K562 (cell line): ENCODE data around the gene UBAP2. TPM values are rescaled to one million over a fixed set of nuclear protein-coding genes. Genes with fewer than 3 reads are reported as not detected.

Experiments
- ATAC-seq: fragments of 200-7000 bp; cut with Tn5 transposase; 3 replicates; pipeline ENCODE4 v1.9.1; 2020; ENCODE audit warnings: moderate library complexity
- BruUV-seq: library from RNA; stranded (reverse); fragments of 400-500 nt; replicated peaks from 2 replicates; lab custom pipeline; 2021; lab: Mats Ljungman, UMichigan
- CTCF ChIA-PET: fragments of 300-600 bp; formaldehyde crosslinking; extraction: SDS; loops from one replicate; lab custom pipeline; 2021; ENCODE audit warnings: low intra/inter-chr PET ratio; lab: Yijun Ruan, JAX
- POLR2A ChIA-PET: fragments of 300-600, 350-650 bp; sonication (Branson Sonifier 250); formaldehyde crosslinking; extraction: SDS; loops from one replicate; lab custom pipeline; 2021; ENCODE audit warnings: antibody characterized with exemption, inconsistent platforms; lab: Yijun Ruan, JAX
- DNase-seq, 4 experiments: peaks; one replicate each; pipeline versions ENCODE4 v3.0.0 to v3.0.0-alpha.2; 2011 to 2018; ENCODE audit warnings: low spot score in 3 of 4, mixed read lengths in 3 of 4; ENCODE audit errors: extremely low read depth in 1 of 4
- FAIRE-seq: peaks from 2 replicates; lab custom pipeline; 2011; peaks lifted over from hg19 to GRCh38; lab: Jason Lieb, UNC
- H2AFZ ChIP-seq: 2 replicates; pipeline ENCODE4 v1.6.0; 2011; ENCODE audit warnings: low read depth, low read length, control low read depth, inconsistent platforms
- H3K27ac ChIP-seq: fragments of 200-600 bp; 3 replicates; pipeline ENCODE4 v1.8.0; 2011; ENCODE audit warnings: low read depth, mild to moderate bottlenecking, control low read depth, inconsistent platforms, low read length, moderate library complexity, mixed read lengths; ENCODE audit errors: extremely low read depth
- H3K27me3 ChIP-seq, 2 experiments: fragments of 300-600 bp in 1 of 2; 2 replicates in 1 of 2; 3 replicates in 1 of 2; pipeline versions ENCODE4 v1.6.0 to v1.8.0; 2011; ENCODE audit warnings: inconsistent platforms in 2 of 2, low read length in 2 of 2, mild to moderate bottlenecking in 1 of 2, mixed read lengths in 1 of 2, moderate library complexity in 1 of 2; ENCODE audit not compliant: control insufficient read depth in 2 of 2, insufficient read depth in 2 of 2
- H3K36me3 ChIP-seq: fragments of 300-600 bp; 3 replicates; pipeline ENCODE4 v1.8.0; 2011; ENCODE audit warnings: mild to moderate bottlenecking, low read length, inconsistent platforms; ENCODE audit not compliant: control insufficient read depth, insufficient read depth
- H3K4me1 ChIP-seq, 2 experiments: fragments of 200-600 bp in 1 of 2; replicated peaks in 1 of 2; 2 replicates in 1 of 2; 3 replicates in 1 of 2; pipeline versions ENCODE4 v1.5.1 to v1.8.0; 2011; ENCODE audit warnings: inconsistent platforms in 2 of 2, low read length in 2 of 2, mild to moderate bottlenecking in 1 of 2, mixed read lengths in 1 of 2, moderate library complexity in 1 of 2; ENCODE audit not compliant: control insufficient read depth in 2 of 2, insufficient read depth in 2 of 2
- H3K4me2 ChIP-seq: 2 replicates; pipeline ENCODE4 v1.6.1; 2011; ENCODE audit warnings: low read length, control low read depth, inconsistent platforms, mixed read lengths; ENCODE audit not compliant: insufficient read depth
- H3K4me3 ChIP-seq: fragments of 200-600 bp; sonication (generic), shearing (Covaris generic); 2 replicates; pipeline ENCODE4 v1.5.1; 2016; ENCODE audit warnings: control low read depth, inconsistent platforms
- H3K79me2 ChIP-seq: fragments of 200-600 bp; 3 replicates; pipeline ENCODE4 v1.8.0; 2011; ENCODE audit warnings: low read length, inconsistent platforms; ENCODE audit not compliant: control insufficient read depth, insufficient read depth
- H3K9ac ChIP-seq, 2 experiments: 2 replicates each; pipeline versions ENCODE4 v1.6.0 to v1.6.1; 2011; ENCODE audit warnings: low read depth in 2 of 2, low read length in 2 of 2, control low read depth in 1 of 2, inconsistent platforms in 1 of 2, mild to moderate bottlenecking in 1 of 2, mixed read lengths in 1 of 2; ENCODE audit not compliant: insufficient read depth in 1 of 2
- H3K9me1 ChIP-seq: one replicate; pipeline ENCODE4 v1.6.0; 2011; ENCODE audit warnings: inconsistent platforms, mild to moderate bottlenecking, low read length, moderate library complexity; ENCODE audit not compliant: control insufficient read depth, insufficient read depth
- H3K9me3 ChIP-seq: replicated peaks from 2 replicates; pipeline ENCODE4 v1.5.1; 2011; ENCODE audit warnings: low read depth, low read length, inconsistent platforms; ENCODE audit not compliant: control insufficient read depth, insufficient read depth
- H4K20me1 ChIP-seq: replicated peaks from 2 replicates; pipeline ENCODE4 v1.6.1; 2011; ENCODE audit warnings: low read length, inconsistent platforms, mixed read lengths; ENCODE audit not compliant: control insufficient read depth, insufficient read depth
- ATF3 ChIP-seq, 2 experiments: fragments of 450-650 bp in 1 of 2; sonication (generic) in 1 of 2; formaldehyde crosslinking in 1 of 2; IDR thresholded peaks in 1 of 2; conservative IDR thresholded peaks in 1 of 2; 2 replicates each; pipeline versions ENCODE4 v1.6.1 to v1.8.1; 2016 to 2023; ENCODE audit warnings: mild to moderate bottlenecking in 2 of 2, moderate library complexity in 2 of 2, inconsistent platforms in 1 of 2, missing genetic modification reagents in 1 of 2
- FOXJ3 ChIP-seq: sonication (generic); formaldehyde crosslinking; IDR thresholded peaks from 2 replicates; pipeline ENCODE4 v1.4.0; 2020; ENCODE audit warnings: mild to moderate bottlenecking, missing genetic modification reagents
- GABPB1 ChIP-seq: sonication (generic); formaldehyde crosslinking; IDR thresholded peaks from 2 replicates; pipeline ENCODE4 v1.8.0; 2022; ENCODE audit warnings: mild to moderate bottlenecking, missing genetic modification reagents
- KAT2B ChIP-seq: IDR thresholded peaks from one replicate; pipeline ENCODE4 v1.6.1; 2012; ENCODE audit warnings: low read depth, mild to moderate bottlenecking, control low read depth, inconsistent platforms, low read length, moderate library complexity
- MAX ChIP-seq: sonication (generic); formaldehyde crosslinking; IDR thresholded peaks from 2 replicates; pipeline ENCODE4 v1.9.0; 2022; ENCODE audit warnings: mild to moderate bottlenecking, missing genetic modification reagents
- TCF7 ChIP-seq: sonication (generic); IDR thresholded peaks from 2 replicates; pipeline ENCODE4 v1.6.1; 2016; ENCODE audit warnings: antibody characterized with exemption, borderline replicate concordance
- ZNF253 ChIP-seq: fragments of 250-450 bp; sonication (Bioruptor Pico); conservative IDR thresholded peaks from 2 replicates; pipeline ENCODE4 v1.6.1; 2021; ENCODE audit warnings: mild to moderate bottlenecking
- ZNF707 ChIP-seq: fragments of 250-450 bp; sonication (Bioruptor Pico); conservative IDR thresholded peaks from 2 replicates; pipeline ENCODE4 v1.8.0; 2022; ENCODE audit warnings: inconsistent platforms, mild to moderate bottlenecking, moderate library complexity
- in situ Hi-C: fragments of 300-500 bp; cut with MboI; formaldehyde crosslinking; loops from 4 replicates; pipeline ENCODE4 v1.15.0; 2018; ENCODE audit warnings: inconsistent platforms, mixed read lengths
- intact Hi-C: fragments of 100-400 bp; cut with micrococcal nuclease; formaldehyde crosslinking; loops from 2 replicates; pipeline ENCODE4 v1.14.2; 2022
- polyA plus RNA-seq, 8 experiments: library from polyadenylated mRNA; depleted of rRNA in 4 of 8; stranded (reverse) in 5 of 8; unstranded in 3 of 8; fragments of >200 nt; fragmentation: Nextera tagmentation in 2 of 8; fragmentation: Illumina TruSeq in 1 of 8; extraction: Ambion mirVana in 2 of 8; extraction: Trizol in 1 of 8; gene quantifications; 2 replicates each; pipeline versions ENCODE4 v1.2.1 to v1.2.3, GENCODE V29; 2011 to 2014; ENCODE audit warnings: inconsistent platforms in 1 of 8, missing spikeins in 1 of 8
- total RNA-seq, 7 experiments: library from RNA; depleted of rRNA in 6 of 7; stranded (reverse); fragments of >200 nt in 6 of 7; fragmentation: Illumina TruSeq in 2 of 7; extraction: Trizol in 2 of 7; gene quantifications; 2 replicates each; pipeline versions ENCODE4 v1.2.1 to v1.2.3, GENCODE V29; 2011 to 2021; ENCODE audit warnings: low replicate concordance in 1 of 7

UBAP2 gene
- total and polyA plus RNA-seq, 9 of the 15 experiments (the other 6 are each of a cell fraction or from before 2014, with no cell fraction given), result 8.7 to 47.9 (median 18.7) TPM

GRCh38 chr9:34086864-34087263 is 38.2 kb upstream of the UBAP2 start:
- Histone ChIP-seq H3K9me1 (peaks cover 3% of the 10 kb centered on the region), H3K9me3 (no peaks in the 10 kb centered on the region), H3K4me3 (no peak overlapping the region), H3K36me3 (peaks cover 54% of the 10 kb centered on the region; the same call in 2 of the 3 replicates), H3K4me1 (no peaks in the 10 kb centered on the region), H3K79me2 (no peaks in the 10 kb centered on the region), H2AFZ (no peak overlapping the region), H3K4me2 (no peak overlapping the region), H3K27me3 (no peaks in the 10 kb centered on the region), H4K20me1 (0 out of 2 replicates have a peak, but pooled peaks cover 3% of the 10 kb centered on the region), H3K9ac (no peak overlapping the region), H3K27ac (no peak overlapping the region)
- in situ Hi-C loops, result loop anchor here (5.0 kb wide), 1 partner anchor 75 kb away; no protein-coding TSS in a partner anchor
- CTCF ChIA-PET, result no interaction called here
- ATAC-seq (no peak), FAIRE-seq (no peak), DNase-seq (peak in 1 of 4 experiments; percentile 6)
- intact Hi-C loops, result loop anchor here (10.0 kb wide), 1 partner anchor 168 kb away; no protein-coding TSS in a partner anchor
- POLR2A ChIA-PET, result interaction anchor here (1.2 kb wide), 1 partner anchor 9 kb away, joined by 4 read pairs; no protein-coding TSS in a partner anchor
- BruUV-seq, result no TSS peak
- no peak for TF ChIP-seq ZNF253 (CRISPR knock-in tag)
- no peak for TF ChIP-seq MAX
- TF ChIP-seq ATF3 (IDR thresholded peaks at IDR 0.05), result no peak
- no peak for TF ChIP-seq ATF3 (CRISPR knock-in tag; conservative IDR thresholded peaks at IDR 0.05)
- TF ChIP-seq ZNF707 (CRISPR knock-in tag), result no peak
- no peak for TF ChIP-seq FOXJ3 (CRISPR knock-in tag)
- no peak for TF ChIP-seq KAT2B
- no peak for TF ChIP-seq GABPB1
- no peak for TF ChIP-seq TCF7
